ENCODE results near the gene MAP3K8. TPM values are rescaled to one million over a fixed set of nuclear protein-coding genes. Genes with fewer than 3 reads are reported as not detected.

Gene MAP3K8
- total and polyA plus RNA-seq, 9 of the 15 experiments (the other 6 are each of a cell fraction or from before 2014, with no cell fraction given) = 6.9 to 23.6 (median 13.6) TPM

DNA sequence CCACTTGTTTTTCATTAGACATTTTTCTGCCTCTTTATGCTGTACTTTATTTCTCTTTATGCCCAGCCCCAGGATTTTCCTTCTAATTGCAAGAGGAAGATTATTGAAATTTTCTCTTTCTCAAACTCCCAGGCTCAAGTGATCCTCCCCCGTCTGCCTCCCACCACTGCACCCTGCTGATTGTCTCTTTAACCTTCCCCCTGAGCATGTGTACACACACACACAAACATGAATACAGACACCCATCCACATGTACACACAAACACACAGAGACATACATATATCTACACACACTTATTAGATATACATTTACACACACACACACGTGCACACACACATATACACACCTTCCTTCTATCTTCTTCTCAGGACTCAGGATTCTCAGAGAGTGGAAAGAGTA lies 37.3 kb upstream of the MAP3K8 start (continued):
- TF ChIP-seq, protein P1, sequence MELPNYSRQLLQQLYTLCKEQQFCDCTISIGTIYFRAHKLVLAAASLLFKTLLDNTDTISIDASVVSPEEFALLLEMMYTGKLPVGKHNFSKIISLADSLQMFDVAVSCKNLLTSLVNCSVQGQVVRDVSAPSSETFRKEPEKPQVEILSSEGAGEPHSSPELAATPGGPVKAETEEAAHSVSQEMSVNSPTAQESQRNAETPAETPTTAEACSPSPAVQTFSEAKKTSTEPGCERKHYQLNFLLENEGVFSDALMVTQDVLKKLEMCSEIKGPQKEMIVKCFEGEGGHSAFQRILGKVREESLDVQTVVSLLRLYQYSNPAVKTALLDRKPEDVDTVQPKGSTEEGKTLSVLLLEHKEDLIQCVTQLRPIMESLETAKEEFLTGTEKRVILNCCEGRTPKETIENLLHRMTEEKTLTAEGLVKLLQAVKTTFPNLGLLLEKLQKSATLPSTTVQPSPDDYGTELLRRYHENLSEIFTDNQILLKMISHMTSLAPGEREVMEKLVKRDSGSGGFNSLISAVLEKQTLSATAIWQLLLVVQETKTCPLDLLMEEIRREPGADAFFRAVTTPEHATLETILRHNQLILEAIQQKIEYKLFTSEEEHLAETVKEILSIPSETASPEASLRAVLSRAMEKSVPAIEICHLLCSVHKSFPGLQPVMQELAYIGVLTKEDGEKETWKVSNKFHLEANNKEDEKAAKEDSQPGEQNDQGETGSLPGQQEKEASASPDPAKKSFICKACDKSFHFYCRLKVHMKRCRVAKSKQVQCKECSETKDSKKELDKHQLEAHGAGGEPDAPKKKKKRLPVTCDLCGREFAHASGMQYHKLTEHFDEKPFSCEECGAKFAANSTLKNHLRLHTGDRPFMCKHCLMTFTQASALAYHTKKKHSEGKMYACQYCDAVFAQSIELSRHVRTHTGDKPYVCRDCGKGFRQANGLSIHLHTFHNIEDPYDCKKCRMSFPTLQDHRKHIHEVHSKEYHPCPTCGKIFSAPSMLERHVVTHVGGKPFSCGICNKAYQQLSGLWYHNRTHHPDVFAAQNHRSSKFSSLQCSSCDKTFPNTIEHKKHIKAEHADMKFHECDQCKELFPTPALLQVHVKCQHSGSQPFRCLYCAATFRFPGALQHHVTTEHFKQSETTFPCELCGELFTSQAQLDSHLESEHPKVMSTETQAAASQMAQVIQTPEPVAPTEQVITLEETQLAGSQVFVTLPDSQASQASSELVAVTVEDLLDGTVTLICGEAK (IDR thresholded peaks at IDR 0.05) = 0 out of 2 replicates have a peak, but pooled peaks have one; percentile 15
- TF ChIP-seq, protein P1 (CRISPR knock-in tag; IDR thresholded peaks at IDR 0.05) = no peak
- TF ChIP-seq MCM7 (IDR thresholded peaks at IDR 0.05) = no peak
- TF ChIP-seq, protein P2, sequence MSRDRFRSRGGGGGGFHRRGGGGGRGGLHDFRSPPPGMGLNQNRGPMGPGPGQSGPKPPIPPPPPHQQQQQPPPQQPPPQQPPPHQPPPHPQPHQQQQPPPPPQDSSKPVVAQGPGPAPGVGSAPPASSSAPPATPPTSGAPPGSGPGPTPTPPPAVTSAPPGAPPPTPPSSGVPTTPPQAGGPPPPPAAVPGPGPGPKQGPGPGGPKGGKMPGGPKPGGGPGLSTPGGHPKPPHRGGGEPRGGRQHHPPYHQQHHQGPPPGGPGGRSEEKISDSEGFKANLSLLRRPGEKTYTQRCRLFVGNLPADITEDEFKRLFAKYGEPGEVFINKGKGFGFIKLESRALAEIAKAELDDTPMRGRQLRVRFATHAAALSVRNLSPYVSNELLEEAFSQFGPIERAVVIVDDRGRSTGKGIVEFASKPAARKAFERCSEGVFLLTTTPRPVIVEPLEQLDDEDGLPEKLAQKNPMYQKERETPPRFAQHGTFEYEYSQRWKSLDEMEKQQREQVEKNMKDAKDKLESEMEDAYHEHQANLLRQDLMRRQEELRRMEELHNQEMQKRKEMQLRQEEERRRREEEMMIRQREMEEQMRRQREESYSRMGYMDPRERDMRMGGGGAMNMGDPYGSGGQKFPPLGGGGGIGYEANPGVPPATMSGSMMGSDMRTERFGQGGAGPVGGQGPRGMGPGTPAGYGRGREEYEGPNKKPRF (IDR thresholded peaks at IDR 0.05; ENCODE audit: low read depth, low read length) = no peak
- peak; percentile 53; the same call in 1 of the 2 replicates for TF ChIP-seq ARID1B (IDR thresholded peaks at IDR 0.05)
- TF ChIP-seq, protein P3, sequence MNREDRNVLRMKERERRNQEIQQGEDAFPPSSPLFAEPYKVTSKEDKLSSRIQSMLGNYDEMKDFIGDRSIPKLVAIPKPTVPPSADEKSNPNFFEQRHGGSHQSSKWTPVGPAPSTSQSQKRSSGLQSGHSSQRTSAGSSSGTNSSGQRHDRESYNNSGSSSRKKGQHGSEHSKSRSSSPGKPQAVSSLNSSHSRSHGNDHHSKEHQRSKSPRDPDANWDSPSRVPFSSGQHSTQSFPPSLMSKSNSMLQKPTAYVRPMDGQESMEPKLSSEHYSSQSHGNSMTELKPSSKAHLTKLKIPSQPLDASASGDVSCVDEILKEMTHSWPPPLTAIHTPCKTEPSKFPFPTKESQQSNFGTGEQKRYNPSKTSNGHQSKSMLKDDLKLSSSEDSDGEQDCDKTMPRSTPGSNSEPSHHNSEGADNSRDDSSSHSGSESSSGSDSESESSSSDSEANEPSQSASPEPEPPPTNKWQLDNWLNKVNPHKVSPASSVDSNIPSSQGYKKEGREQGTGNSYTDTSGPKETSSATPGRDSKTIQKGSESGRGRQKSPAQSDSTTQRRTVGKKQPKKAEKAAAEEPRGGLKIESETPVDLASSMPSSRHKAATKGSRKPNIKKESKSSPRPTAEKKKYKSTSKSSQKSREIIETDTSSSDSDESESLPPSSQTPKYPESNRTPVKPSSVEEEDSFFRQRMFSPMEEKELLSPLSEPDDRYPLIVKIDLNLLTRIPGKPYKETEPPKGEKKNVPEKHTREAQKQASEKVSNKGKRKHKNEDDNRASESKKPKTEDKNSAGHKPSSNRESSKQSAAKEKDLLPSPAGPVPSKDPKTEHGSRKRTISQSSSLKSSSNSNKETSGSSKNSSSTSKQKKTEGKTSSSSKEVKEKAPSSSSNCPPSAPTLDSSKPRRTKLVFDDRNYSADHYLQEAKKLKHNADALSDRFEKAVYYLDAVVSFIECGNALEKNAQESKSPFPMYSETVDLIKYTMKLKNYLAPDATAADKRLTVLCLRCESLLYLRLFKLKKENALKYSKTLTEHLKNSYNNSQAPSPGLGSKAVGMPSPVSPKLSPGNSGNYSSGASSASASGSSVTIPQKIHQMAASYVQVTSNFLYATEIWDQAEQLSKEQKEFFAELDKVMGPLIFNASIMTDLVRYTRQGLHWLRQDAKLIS (CRISPR knock-in tag; IDR thresholded peaks at IDR 0.05) = no peak
- no peak for TF ChIP-seq ZNF239 (CRISPR knock-in tag; IDR thresholded peaks at IDR 0.05)
- TF ChIP-seq MAFF (IDR thresholded peaks at IDR 0.05; ENCODE audit: low read length) = no peak
- 0 out of 4 replicates have a peak, but pooled peaks of 1 of the 2 experiments have one; percentile 21 for TF ChIP-seq NRF1 (conservative IDR thresholded peaks at IDR 0.05 in 1 of 2, IDR thresholded peaks at IDR 0.05 in 1 of 2)
- TF ChIP-seq, protein P4, sequence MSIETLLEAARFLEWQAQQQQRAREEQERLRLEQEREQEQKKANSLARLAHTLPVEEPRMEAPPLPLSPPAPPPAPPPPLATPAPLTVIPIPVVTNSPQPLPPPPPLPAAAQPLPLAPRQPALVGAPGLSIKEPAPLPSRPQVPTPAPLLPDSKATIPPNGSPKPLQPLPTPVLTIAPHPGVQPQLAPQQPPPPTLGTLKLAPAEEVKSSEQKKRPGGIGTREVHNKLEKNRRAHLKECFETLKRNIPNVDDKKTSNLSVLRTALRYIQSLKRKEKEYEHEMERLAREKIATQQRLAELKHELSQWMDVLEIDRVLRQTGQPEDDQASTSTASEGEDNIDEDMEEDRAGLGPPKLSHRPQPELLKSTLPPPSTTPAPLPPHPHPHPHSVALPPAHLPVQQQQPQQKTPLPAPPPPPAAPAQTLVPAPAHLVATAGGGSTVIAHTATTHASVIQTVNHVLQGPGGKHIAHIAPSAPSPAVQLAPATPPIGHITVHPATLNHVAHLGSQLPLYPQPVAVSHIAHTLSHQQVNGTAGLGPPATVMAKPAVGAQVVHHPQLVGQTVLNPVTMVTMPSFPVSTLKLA (conservative IDR thresholded peaks at IDR 0.05) = peak in 1 of 2 experiments; percentile 39; a peak in 1 of 4 replicates
- peak in 1 of 2 experiments; percentile 37; a peak in 1 of 4 replicates for TF ChIP-seq KDM1A (IDR thresholded peaks at IDR 0.05)
- peak; percentile 55 for TF ChIP-seq DPF2 (IDR thresholded peaks at IDR 0.05)
